Measurements from ENCODE around the gene SLC25A11. TPM values are rescaled to one million over a fixed set of nuclear protein-coding genes. Genes with fewer than 3 reads are reported as not detected.
A peak's percentile ranks its signal among the peaks of the same experiment; 100 is the strongest.

The SLC25A11 gene
- total RNA-seq, 1 experiment from 2014 or later, result 54.5 TPM

- H3K36me3 Mint-ChIP-seq (ENCODE audit: insufficient read depth, unreplicated experiment), result peaks cover 44% of the 10 kb centered on the region
- H3K9me3 Mint-ChIP-seq (ENCODE audit: unreplicated experiment), result no peaks in the 10 kb centered on the region
- peak overlapping the region; percentile 98 for H3K27ac Mint-ChIP-seq (ENCODE audit: low read depth, unreplicated experiment)
- no peaks in the 10 kb centered on the region for H3K27me3 Mint-ChIP-seq (ENCODE audit: insufficient read depth, unreplicated experiment)
- DNase-seq (ENCODE audit: unreplicated experiment), result no peak
- no peak for TF ChIP-seq CTCF (IDR thresholded peaks at IDR 0.05; ENCODE audit: unreplicated experiment)
- intact Hi-C loops (cut with micrococcal nuclease), result no loop called here
- no TSS peak for BruUV-seq (replicated peaks)
- CTCF ChIA-PET, result interaction anchor here (0.5 to 3.0 kb wide), 4 partner anchors 27 to 44 kb away, joined by 3 to 24 read pairs (median 3); no protein-coding TSS in a partner anchor
- H3K4me1 Mint-ChIP-seq (ENCODE audit: insufficient read depth, unreplicated experiment), result peaks cover 39% of the 10 kb centered on the region
- peak overlapping the region; percentile 91 for H3K4me3 Mint-ChIP-seq (ENCODE audit: unreplicated experiment)
- POLR2A ChIA-PET, result interaction anchor here (0.9 to 21.5 kb wide), 4 partner anchors 11 to 29 kb away, joined by 3 to 639 read pairs (median 18); partner anchors contain the start of gene SPAG7
Observed at GRCh38 chr17:4938069-4938491, 1.8 kb downstream of the SLC25A11 start.

- CTCF ChIA-PET, result interaction anchor here (0.6 to 2.3 kb wide), 2 partner anchors 29 to 44 kb away, joined by 3 to 5 read pairs; no protein-coding TSS in a partner anchor
- TF ChIP-seq CTCF (IDR thresholded peaks at IDR 0.05; ENCODE audit: unreplicated experiment), result no peak
- intact Hi-C loops (cut with micrococcal nuclease), result no loop called here
Observed at GRCh38 chr17:4937553-4937952, 2.3 kb downstream of the SLC25A11 start.

GRCh38 chr17:4936436-4936835 is 3.4 kb downstream of the SLC25A11 start:
- ChIA-PET POLR2A (interaction anchor here (0.6 to 1.4 kb wide), 7 partner anchors 11 to 147 kb away, joined by 3 to 6 read pairs (median 3); partner anchors contain the start of genes PFN1 and SPAG7), CTCF (interaction anchor here (0.8 to 2.3 kb wide), 2 partner anchors 17 to 27 kb away, joined by 4 to 5 read pairs; no protein-coding TSS in a partner anchor)
- Mint-ChIP-seq H3K36me3 (ENCODE audit: insufficient read depth, unreplicated experiment) (peaks cover 41% of the 10 kb centered on the region), H3K27me3 (ENCODE audit: insufficient read depth, unreplicated experiment) (no peaks in the 10 kb centered on the region), H3K27ac (ENCODE audit: low read depth, unreplicated experiment) (no peak overlapping the region), H3K9me3 (ENCODE audit: unreplicated experiment) (no peaks in the 10 kb centered on the region), H3K4me3 (ENCODE audit: unreplicated experiment) (no peak overlapping the region), H3K4me1 (ENCODE audit: insufficient read depth, unreplicated experiment) (peaks cover 22% of the 10 kb centered on the region)
- DNase-seq (ENCODE audit: unreplicated experiment), result no peak
- no TSS peak for BruUV-seq (replicated peaks)
- no peak for TF ChIP-seq CTCF (IDR thresholded peaks at IDR 0.05; ENCODE audit: unreplicated experiment)
- intact Hi-C loops (cut with micrococcal nuclease), result no loop called here

More at GRCh38 chr17:4937553-4937952, 2.3 kb downstream of the SLC25A11 start:
- H3K27me3 Mint-ChIP-seq (ENCODE audit: insufficient read depth, unreplicated experiment), result no peaks in the 10 kb centered on the region
- H3K27ac Mint-ChIP-seq (ENCODE audit: low read depth, unreplicated experiment), result no peak overlapping the region
- H3K4me3 Mint-ChIP-seq (ENCODE audit: unreplicated experiment), result peak overlapping the region; percentile 91
- no TSS peak for BruUV-seq (replicated peaks)
- DNase-seq (ENCODE audit: unreplicated experiment), result no peak
- peaks cover 33% of the 10 kb centered on the region for H3K4me1 Mint-ChIP-seq (ENCODE audit: insufficient read depth, unreplicated experiment)
- H3K9me3 Mint-ChIP-seq (ENCODE audit: unreplicated experiment), result no peaks in the 10 kb centered on the region
- peaks cover 41% of the 10 kb centered on the region for H3K36me3 Mint-ChIP-seq (ENCODE audit: insufficient read depth, unreplicated experiment)
- POLR2A ChIA-PET, result interaction anchor here (0.6 to 21.5 kb wide), 4 partner anchors 8 to 30 kb away, joined by 3 to 639 read pairs (median 18); partner anchors contain the start of gene SPAG7

GRCh38 chr17:4935650-4936049 is 4.2 kb downstream of the SLC25A11 start:
- BruUV-seq (replicated peaks), result no TSS peak
- Mint-ChIP-seq H3K36me3 (ENCODE audit: insufficient read depth, unreplicated experiment) (peaks cover 44% of the 10 kb centered on the region), H3K27ac (ENCODE audit: low read depth, unreplicated experiment) (no peak overlapping the region), H3K4me3 (ENCODE audit: unreplicated experiment) (no peak overlapping the region), H3K9me3 (ENCODE audit: unreplicated experiment) (no peaks in the 10 kb centered on the region), H3K27me3 (ENCODE audit: insufficient read depth, unreplicated experiment) (no peaks in the 10 kb centered on the region), H3K4me1 (ENCODE audit: insufficient read depth, unreplicated experiment) (peaks cover 16% of the 10 kb centered on the region)
- no peak for DNase-seq (ENCODE audit: unreplicated experiment)
- TF ChIP-seq CTCF (IDR thresholded peaks at IDR 0.05; ENCODE audit: unreplicated experiment), result no peak
- ChIA-PET CTCF (interaction anchor here (0.6 to 2.3 kb wide), 2 partner anchors 27 to 133 kb away, joined by 3 to 5 read pairs; no protein-coding TSS in a partner anchor), POLR2A (interaction anchor here (0.5 to 2.6 kb wide), 5 partner anchors 16 to 148 kb away, joined by 3 to 10 read pairs (median 5); partner anchors contain the start of gene SPAG7)
- intact Hi-C loops (cut with micrococcal nuclease), result no loop called here

Data from MCF 10A (cell line).